SU-DHL-6 (cell line): Measurements from ENCODE around the gene GPC3.

Experiments used
- EZH2phosphoT487 ChIP-seq: fragments of 200-600 bp; sonication (generic), shearing (Covaris generic); conservative IDR thresholded peaks from 2 replicates; pipeline ENCODE4 v1.6.1; 2018; ENCODE audit warnings: mild to moderate bottlenecking, antibody characterized with exemption, low read length, moderate library complexity, mixed read lengths
- TF ChIP-seq, protein P1 (sequence below): fragments of 200-600 bp; sonication (generic); IDR thresholded peaks from one replicate; pipeline ENCODE4 v1.5.1; 2017; ENCODE audit warnings: antibody characterized with exemption, mild to moderate bottlenecking, low read length, moderate library complexity; ENCODE audit not compliant: insufficient read depth, poor library complexity, severe bottlenecking

GRCh38 chrX:133956570-133957340 lies 28.6 kb downstream of the GPC3 start:
- TF ChIP-seq, protein P1, sequence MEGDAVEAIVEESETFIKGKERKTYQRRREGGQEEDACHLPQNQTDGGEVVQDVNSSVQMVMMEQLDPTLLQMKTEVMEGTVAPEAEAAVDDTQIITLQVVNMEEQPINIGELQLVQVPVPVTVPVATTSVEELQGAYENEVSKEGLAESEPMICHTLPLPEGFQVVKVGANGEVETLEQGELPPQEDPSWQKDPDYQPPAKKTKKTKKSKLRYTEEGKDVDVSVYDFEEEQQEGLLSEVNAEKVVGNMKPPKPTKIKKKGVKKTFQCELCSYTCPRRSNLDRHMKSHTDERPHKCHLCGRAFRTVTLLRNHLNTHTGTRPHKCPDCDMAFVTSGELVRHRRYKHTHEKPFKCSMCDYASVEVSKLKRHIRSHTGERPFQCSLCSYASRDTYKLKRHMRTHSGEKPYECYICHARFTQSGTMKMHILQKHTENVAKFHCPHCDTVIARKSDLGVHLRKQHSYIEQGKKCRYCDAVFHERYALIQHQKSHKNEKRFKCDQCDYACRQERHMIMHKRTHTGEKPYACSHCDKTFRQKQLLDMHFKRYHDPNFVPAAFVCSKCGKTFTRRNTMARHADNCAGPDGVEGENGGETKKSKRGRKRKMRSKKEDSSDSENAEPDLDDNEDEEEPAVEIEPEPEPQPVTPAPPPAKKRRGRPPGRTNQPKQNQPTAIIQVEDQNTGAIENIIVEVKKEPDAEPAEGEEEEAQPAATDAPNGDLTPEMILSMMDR, result no peak
- TF ChIP-seq EZH2phosphoT487, result no peak
